Ishikawa (cell line): ENCODE results near the gene PAPSS1.

ENCODE experiments used
- CEBPB ChIP-seq: IDR thresholded peaks from 2 replicates; pipeline ENCODE4 v1.6.1; 2012
- CREB1 ChIP-seq: IDR thresholded peaks from 2 replicates; pipeline ENCODE4 v1.6.1; 2012; ENCODE audit warnings: low read depth
- EGR1 ChIP-seq: IDR thresholded peaks from 2 replicates; pipeline ENCODE4 v1.6.1; 2012
- EP300 ChIP-seq: IDR thresholded peaks from 2 replicates; pipeline ENCODE4 v1.6.1; 2012; ENCODE audit warnings: borderline replicate concordance
- NFIC ChIP-seq: IDR thresholded peaks from 2 replicates; pipeline ENCODE4 v1.6.1; 2012
- RAD21 ChIP-seq: IDR thresholded peaks from 2 replicates; pipeline ENCODE4 v1.6.1; 2012; ENCODE audit warnings: low read depth
- TAF1 ChIP-seq: IDR thresholded peaks from 2 replicates; pipeline ENCODE4 v1.6.1; 2012; ENCODE audit warnings: low read depth, mild to moderate bottlenecking
- TCF12 ChIP-seq: IDR thresholded peaks from 2 replicates; pipeline ENCODE4 v1.6.1; 2012; ENCODE audit warnings: low read depth
- TEAD4 ChIP-seq: IDR thresholded peaks from 2 replicates; pipeline ENCODE4 v1.6.1; 2012
- YY1 ChIP-seq: IDR thresholded peaks from 2 replicates; pipeline ENCODE4 v1.6.1; 2012; ENCODE audit warnings: low read depth
- TF ChIP-seq, protein P1 (sequence below): IDR thresholded peaks from 2 replicates; pipeline ENCODE4 v1.6.1; 2012
- TF ChIP-seq, protein P2 (sequence below): IDR thresholded peaks from 2 replicates; pipeline ENCODE4 v1.6.1; 2012
- TF ChIP-seq, protein P3 (sequence below): IDR thresholded peaks from 2 replicates; pipeline ENCODE4 v1.6.1; 2012; ENCODE audit warnings: low read depth, mild to moderate bottlenecking

DNA sequence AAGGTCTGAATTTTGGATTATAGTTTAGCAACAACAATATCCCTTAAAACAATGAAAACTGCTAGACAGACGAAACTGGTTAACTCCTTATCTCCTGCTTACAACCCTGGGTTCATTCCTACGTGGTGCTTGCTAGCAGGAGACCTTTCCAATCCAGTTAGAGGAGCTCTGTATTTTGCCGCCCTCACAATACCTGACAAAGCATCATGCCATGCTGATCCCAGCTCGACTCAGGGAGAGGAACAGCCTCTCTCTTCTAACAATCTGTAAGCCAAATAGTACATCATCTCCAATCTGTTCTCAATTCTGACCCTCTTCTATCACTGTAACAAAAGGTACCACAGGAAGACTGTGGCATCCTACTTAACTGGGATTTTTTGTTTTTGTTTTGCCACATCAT, 74.4 kb downstream of the PAPSS1 start:
- no peak for TF ChIP-seq EGR1
- no peak for TF ChIP-seq RAD21
- no peak for TF ChIP-seq TEAD4
- no peak for TF ChIP-seq YY1
- TF ChIP-seq EP300, result no peak
- TF ChIP-seq CEBPB, result no peak
- no peak for TF ChIP-seq TAF1
- TF ChIP-seq, protein P1, sequence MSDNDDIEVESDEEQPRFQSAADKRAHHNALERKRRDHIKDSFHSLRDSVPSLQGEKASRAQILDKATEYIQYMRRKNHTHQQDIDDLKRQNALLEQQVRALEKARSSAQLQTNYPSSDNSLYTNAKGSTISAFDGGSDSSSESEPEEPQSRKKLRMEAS, result no peak
- no peak for TF ChIP-seq TCF12
- TF ChIP-seq, protein P2, sequence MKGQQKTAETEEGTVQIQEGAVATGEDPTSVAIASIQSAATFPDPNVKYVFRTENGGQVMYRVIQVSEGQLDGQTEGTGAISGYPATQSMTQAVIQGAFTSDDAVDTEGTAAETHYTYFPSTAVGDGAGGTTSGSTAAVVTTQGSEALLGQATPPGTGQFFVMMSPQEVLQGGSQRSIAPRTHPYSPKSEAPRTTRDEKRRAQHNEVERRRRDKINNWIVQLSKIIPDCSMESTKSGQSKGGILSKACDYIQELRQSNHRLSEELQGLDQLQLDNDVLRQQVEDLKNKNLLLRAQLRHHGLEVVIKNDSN, result no peak
- no peak for TF ChIP-seq CREB1
- TF ChIP-seq, protein P3, sequence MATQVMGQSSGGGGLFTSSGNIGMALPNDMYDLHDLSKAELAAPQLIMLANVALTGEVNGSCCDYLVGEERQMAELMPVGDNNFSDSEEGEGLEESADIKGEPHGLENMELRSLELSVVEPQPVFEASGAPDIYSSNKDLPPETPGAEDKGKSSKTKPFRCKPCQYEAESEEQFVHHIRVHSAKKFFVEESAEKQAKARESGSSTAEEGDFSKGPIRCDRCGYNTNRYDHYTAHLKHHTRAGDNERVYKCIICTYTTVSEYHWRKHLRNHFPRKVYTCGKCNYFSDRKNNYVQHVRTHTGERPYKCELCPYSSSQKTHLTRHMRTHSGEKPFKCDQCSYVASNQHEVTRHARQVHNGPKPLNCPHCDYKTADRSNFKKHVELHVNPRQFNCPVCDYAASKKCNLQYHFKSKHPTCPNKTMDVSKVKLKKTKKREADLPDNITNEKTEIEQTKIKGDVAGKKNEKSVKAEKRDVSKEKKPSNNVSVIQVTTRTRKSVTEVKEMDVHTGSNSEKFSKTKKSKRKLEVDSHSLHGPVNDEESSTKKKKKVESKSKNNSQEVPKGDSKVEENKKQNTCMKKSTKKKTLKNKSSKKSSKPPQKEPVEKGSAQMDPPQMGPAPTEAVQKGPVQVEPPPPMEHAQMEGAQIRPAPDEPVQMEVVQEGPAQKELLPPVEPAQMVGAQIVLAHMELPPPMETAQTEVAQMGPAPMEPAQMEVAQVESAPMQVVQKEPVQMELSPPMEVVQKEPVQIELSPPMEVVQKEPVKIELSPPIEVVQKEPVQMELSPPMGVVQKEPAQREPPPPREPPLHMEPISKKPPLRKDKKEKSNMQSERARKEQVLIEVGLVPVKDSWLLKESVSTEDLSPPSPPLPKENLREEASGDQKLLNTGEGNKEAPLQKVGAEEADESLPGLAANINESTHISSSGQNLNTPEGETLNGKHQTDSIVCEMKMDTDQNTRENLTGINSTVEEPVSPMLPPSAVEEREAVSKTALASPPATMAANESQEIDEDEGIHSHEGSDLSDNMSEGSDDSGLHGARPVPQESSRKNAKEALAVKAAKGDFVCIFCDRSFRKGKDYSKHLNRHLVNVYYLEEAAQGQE, result no peak
- no peak for TF ChIP-seq NFIC
